SU-DHL-6 (cell line): ENCODE measurements around the gene STARD7.

Source experiments
- H2AFZ ChIP-seq: fragments of 200-600 bp; sonication (generic); 2 replicates; pipeline ENCODE4 v1.6.1; 2014; ENCODE audit warnings: low read depth, mild to moderate bottlenecking, moderate library complexity, mixed read lengths, antibody characterized with exemption, low read length; ENCODE audit not compliant: severe bottlenecking
- H3F3A ChIP-seq: fragments of 200-600 bp; shearing (Covaris generic); 2 replicates; pipeline ENCODE4 v1.6.0; 2016; ENCODE audit warnings: antibody characterized with exemption, mild to moderate bottlenecking; ENCODE audit not compliant: insufficient read depth
- H3K27ac ChIP-seq: fragments of 200-600 bp; sonication (generic); 2 replicates; pipeline ENCODE4 v1.5.1; 2016; ENCODE audit warnings: low read depth, mild to moderate bottlenecking, low read length, moderate library complexity, mixed read lengths
- H3K27me3 ChIP-seq: fragments of 200-600 bp; sonication (generic), shearing (Covaris generic); 2 replicates; pipeline ENCODE4 v1.6.0; 2014; ENCODE audit warnings: mild to moderate bottlenecking, low read length
- H3K36me3 ChIP-seq: fragments of 200-600 bp; sonication (generic); 2 replicates; pipeline ENCODE4 v1.6.1; 2014; ENCODE audit warnings: mild to moderate bottlenecking, low read length, mixed read lengths
- H3K4me2 ChIP-seq: fragments of 300-600, 200-600 bp; shearing (Covaris generic), sonication (generic); 2 replicates; pipeline ENCODE4 v1.6.0; 2014; ENCODE audit warnings: low read length, low read depth, mild to moderate bottlenecking; ENCODE audit not compliant: poor library complexity, severe bottlenecking
- H3K4me3 ChIP-seq: fragments of 200-600 bp; sonication (generic); 2 replicates; pipeline ENCODE4 v1.5.1; 2014; ENCODE audit warnings: antibody characterized with exemption, low read length, mild to moderate bottlenecking, mixed read lengths; ENCODE audit not compliant: insufficient read depth, poor library complexity, severe bottlenecking
- H3K79me2 ChIP-seq: fragments of 200-600 bp; sonication (generic); 2 replicates; pipeline ENCODE4 v1.6.1; 2014; ENCODE audit warnings: mild to moderate bottlenecking, low read length, moderate library complexity; ENCODE audit not compliant: insufficient read depth
- H3K9ac ChIP-seq: fragments of 200-600 bp; sonication (generic); 2 replicates; pipeline ENCODE4 v1.7.0; 2014; ENCODE audit warnings: mild to moderate bottlenecking, low read length
- H3K9me2 ChIP-seq: fragments of 200-600 bp; sonication (generic); replicated peaks from 2 replicates; pipeline ENCODE4 v1.6.1; 2014; ENCODE audit warnings: low read length; ENCODE audit not compliant: insufficient read depth
- H3K9me3 ChIP-seq: fragments of 200-600 bp; sonication (generic); 2 replicates; pipeline ENCODE4 v1.6.1; 2014; ENCODE audit warnings: low read length, mixed read lengths; ENCODE audit not compliant: insufficient read depth
- H4K20me1 ChIP-seq: fragments of 200-600 bp; sonication (generic); 2 replicates; pipeline ENCODE4 v1.6.1; 2014; ENCODE audit warnings: low read depth, mild to moderate bottlenecking, antibody characterized with exemption, low read length, moderate library complexity, mixed read lengths
- EZH2phosphoT487 ChIP-seq: fragments of 200-600 bp; sonication (generic), shearing (Covaris generic); conservative IDR thresholded peaks from 2 replicates; pipeline ENCODE4 v1.6.1; 2018; ENCODE audit warnings: mild to moderate bottlenecking, antibody characterized with exemption, low read length, moderate library complexity, mixed read lengths
- TF ChIP-seq, protein P1 (sequence below): fragments of 200-600 bp; sonication (generic); IDR thresholded peaks from one replicate; pipeline ENCODE4 v1.5.1; 2017; ENCODE audit warnings: antibody characterized with exemption, mild to moderate bottlenecking, low read length, moderate library complexity; ENCODE audit not compliant: insufficient read depth, poor library complexity, severe bottlenecking

The STARD7 gene

DNA sequence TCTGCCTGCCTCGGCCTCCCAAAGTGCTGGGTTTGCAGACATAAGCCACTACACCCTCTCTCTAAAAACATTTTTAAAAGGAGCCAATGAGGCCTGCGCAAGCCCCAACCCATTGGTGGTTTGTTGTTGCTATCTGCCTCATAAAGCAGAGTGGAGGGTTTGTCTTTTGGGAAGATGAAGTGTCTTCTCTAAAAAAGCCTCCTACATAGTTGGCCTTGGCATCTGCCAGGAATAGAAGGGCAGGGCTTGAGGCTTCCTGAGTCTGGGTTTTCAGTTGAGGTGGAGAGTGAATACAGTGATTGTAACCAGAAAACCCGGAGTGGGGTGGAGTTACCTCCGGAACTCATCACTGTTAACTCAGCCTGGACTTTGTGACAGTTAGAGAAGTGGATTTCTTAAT lies 5.9 kb upstream of the STARD7 start:
- Histone ChIP-seq H3F3A (no peaks in the 10 kb centered on the region; the same call in 1 of the 2 replicates), H3K4me3 (no peak overlapping the region), H3K9ac (no peak overlapping the region), H3K9me3 (no peaks in the 10 kb centered on the region), H3K27ac (no peak overlapping the region), H2AFZ (no peak overlapping the region), H4K20me1 (no peaks in the 10 kb centered on the region), H3K27me3 (no peaks in the 10 kb centered on the region), H3K79me2 (no peaks in the 10 kb centered on the region; the same call in 1 of the 2 replicates), H3K9me2 (no peaks in the 10 kb centered on the region), H3K36me3 (no peaks in the 10 kb centered on the region), H3K4me2 (no peak overlapping the region)
- TF ChIP-seq, protein P1, sequence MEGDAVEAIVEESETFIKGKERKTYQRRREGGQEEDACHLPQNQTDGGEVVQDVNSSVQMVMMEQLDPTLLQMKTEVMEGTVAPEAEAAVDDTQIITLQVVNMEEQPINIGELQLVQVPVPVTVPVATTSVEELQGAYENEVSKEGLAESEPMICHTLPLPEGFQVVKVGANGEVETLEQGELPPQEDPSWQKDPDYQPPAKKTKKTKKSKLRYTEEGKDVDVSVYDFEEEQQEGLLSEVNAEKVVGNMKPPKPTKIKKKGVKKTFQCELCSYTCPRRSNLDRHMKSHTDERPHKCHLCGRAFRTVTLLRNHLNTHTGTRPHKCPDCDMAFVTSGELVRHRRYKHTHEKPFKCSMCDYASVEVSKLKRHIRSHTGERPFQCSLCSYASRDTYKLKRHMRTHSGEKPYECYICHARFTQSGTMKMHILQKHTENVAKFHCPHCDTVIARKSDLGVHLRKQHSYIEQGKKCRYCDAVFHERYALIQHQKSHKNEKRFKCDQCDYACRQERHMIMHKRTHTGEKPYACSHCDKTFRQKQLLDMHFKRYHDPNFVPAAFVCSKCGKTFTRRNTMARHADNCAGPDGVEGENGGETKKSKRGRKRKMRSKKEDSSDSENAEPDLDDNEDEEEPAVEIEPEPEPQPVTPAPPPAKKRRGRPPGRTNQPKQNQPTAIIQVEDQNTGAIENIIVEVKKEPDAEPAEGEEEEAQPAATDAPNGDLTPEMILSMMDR = no peak
- no peak for TF ChIP-seq EZH2phosphoT487

DNA sequence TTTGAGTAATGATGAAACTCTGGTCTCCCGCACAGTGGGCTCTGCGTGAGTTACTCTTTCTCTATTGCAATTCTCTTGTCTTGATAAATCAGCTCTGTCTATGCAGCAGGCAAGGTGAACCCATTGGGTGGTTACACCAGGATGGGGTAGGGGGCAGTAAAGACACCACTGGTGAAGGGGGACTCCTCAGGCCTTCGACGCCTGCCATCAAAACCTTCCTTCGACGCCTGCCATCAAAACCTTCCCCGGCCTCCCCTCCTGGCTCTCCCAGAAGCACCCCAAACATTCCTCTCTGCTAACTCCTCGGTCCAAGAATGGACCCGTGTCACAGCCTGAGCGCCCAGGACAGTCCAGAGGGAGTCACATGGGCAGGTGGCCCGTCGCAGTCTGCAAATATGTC lies 4.8 kb upstream of the STARD7 start:
- H3K27ac ChIP-seq = no peak overlapping the region
- H3K9me3 ChIP-seq = no peaks in the 10 kb centered on the region
- H3K4me3 ChIP-seq = no peak overlapping the region

DNA sequence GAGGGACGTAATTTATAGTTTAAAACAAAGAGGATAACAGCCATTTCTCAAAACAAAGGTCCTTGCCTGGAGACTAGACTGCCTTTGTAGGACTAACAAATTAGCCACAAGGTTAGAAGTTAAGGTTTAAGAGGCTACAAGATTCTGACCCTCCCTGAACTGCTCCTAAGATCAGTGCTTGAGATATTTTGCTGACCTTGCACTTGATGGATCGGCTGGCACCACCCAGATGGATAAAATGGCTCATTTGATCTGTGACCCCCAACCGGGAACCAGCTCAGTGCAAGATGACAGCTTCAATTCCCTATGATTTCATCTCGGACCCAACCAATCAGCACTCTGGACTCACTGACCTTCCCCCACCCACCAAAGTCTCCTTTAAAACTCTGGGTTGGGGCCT lies 3.7 kb upstream of the STARD7 start:
- H3K9me2 ChIP-seq = no peaks in the 10 kb centered on the region
- no peaks in the 10 kb centered on the region for H3K36me3 ChIP-seq
- TF ChIP-seq, protein P1 = no peak
- no peak for TF ChIP-seq EZH2phosphoT487
- no peak overlapping the region for H3K4me2 ChIP-seq
- H2AFZ ChIP-seq = no peak overlapping the region
- H3K9ac ChIP-seq = no peak overlapping the region
- no peak overlapping the region for H3K4me3 ChIP-seq
- H3K79me2 ChIP-seq = peaks cover 8% of the 10 kb centered on the region
- H3K9me3 ChIP-seq = no peaks in the 10 kb centered on the region
- H3F3A ChIP-seq = no peaks in the 10 kb centered on the region; the same call in 1 of the 2 replicates
- no peak overlapping the region for H3K27ac ChIP-seq
- peaks cover 2% of the 10 kb centered on the region for H4K20me1 ChIP-seq
- H3K27me3 ChIP-seq = no peaks in the 10 kb centered on the region

More for the DNA sequence above, 4.8 kb upstream of the STARD7 start:
- no peaks in the 10 kb centered on the region for H3K27me3 ChIP-seq
- no peaks in the 10 kb centered on the region for H4K20me1 ChIP-seq
- no peaks in the 10 kb centered on the region; the same call in 1 of the 2 replicates for H3F3A ChIP-seq
- no peak overlapping the region for H3K4me2 ChIP-seq
- H3K36me3 ChIP-seq = no peaks in the 10 kb centered on the region
- H2AFZ ChIP-seq = no peak overlapping the region
- TF ChIP-seq, protein P1 = no peak
- no peak for TF ChIP-seq EZH2phosphoT487
- H3K9me2 ChIP-seq = no peaks in the 10 kb centered on the region
- no peaks in the 10 kb centered on the region; the same call in 1 of the 2 replicates for H3K79me2 ChIP-seq
- H3K9ac ChIP-seq = no peak overlapping the region

DNA sequence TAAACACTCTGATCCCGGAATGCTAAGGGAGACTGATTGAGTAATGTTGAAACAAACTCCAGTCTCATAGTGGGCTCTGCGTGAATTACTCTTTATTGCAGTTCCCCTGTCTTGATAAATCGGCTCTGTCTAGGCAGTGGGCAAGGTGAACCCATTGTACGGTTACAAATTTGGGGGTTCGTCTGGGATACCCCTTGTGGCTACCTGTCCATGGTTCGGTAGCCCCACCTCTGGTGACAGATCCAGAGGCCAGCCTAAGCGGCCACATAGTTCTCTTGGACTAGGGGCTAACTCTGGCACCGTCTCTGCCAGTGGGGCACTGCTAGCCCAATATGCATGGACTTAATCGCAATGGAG lies 1.1 kb upstream of the STARD7 start:
- H3K27me3 ChIP-seq = no peaks in the 10 kb centered on the region
- H2AFZ ChIP-seq = no peak overlapping the region
- peak overlapping the region; percentile 85 for H3K9ac ChIP-seq
- H3K27ac ChIP-seq = no peak overlapping the region
- peak overlapping the region; percentile 75 for H3K4me3 ChIP-seq
- peaks cover 5% of the 10 kb centered on the region for H3F3A ChIP-seq
- peak overlapping the region; percentile 86 for H3K4me2 ChIP-seq
- H4K20me1 ChIP-seq = peaks cover 26% of the 10 kb centered on the region
- H3K9me3 ChIP-seq = no peaks in the 10 kb centered on the region
- 0 out of 2 replicates have a peak, but pooled peaks cover 3% of the 10 kb centered on the region for H3K36me3 ChIP-seq
- no peak for TF ChIP-seq EZH2phosphoT487
- TF ChIP-seq, protein P1 = no peak
- H3K79me2 ChIP-seq = peaks cover 34% of the 10 kb centered on the region
- H3K9me2 ChIP-seq = no peaks in the 10 kb centered on the region
